GM12874 (cell line): ENCODE measurements around the gene PRRC1.

Source experiments
- TF ChIP-seq, protein P1 (sequence below): IDR thresholded peaks from 2 replicates; pipeline ENCODE4 v1.5.1; 2011; ENCODE audit warnings: low read depth, mild to moderate bottlenecking, control low read depth, low read length, moderate library complexity; ENCODE audit not compliant: insufficient read depth

PRRC1 gene

DNA sequence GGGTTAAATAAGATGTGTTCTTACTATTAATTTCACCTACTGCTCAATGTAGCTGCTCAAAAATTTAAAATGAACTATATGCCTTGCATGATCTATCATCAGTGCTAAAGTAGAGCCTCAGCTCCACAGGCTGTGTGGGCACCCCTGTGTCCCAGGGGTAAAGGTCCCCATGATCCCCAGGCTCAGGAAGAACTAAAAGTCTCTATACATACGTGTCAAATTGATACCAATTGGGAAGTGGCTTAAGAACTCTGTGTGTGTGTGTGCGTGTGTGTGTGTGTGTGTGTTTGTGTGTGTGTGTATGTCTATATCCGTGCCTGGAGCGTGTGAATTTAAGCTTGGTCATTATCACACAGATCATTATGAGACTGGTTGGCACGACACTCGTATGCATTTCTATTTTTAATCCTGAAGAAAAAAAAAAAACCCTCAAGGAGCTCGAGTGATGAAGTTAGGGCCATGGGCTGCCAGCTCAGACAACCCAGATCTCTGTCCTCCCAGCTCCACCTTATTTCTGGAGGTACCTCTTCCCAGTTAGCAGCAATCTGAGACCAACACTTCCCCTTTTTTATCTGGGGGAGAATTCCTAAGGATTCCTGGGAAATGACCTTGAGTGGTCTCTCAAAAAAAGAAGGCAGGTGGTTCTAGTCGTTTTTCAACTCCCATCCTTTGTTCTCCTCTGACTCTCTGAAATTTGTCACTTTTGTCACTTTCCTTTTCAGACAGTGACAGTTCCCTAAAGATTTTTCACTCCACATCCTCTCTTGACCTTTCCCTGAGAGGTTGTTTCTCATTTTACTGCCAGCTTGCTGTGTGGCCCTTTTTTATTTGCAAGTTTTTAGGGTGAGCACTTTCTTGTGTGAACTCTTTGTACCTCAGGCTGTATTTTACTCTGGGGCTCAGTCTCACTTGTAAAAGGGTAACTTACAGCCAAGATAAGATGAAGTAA, 85.7 kb downstream of the PRRC1 start:
- TF ChIP-seq, protein P1, sequence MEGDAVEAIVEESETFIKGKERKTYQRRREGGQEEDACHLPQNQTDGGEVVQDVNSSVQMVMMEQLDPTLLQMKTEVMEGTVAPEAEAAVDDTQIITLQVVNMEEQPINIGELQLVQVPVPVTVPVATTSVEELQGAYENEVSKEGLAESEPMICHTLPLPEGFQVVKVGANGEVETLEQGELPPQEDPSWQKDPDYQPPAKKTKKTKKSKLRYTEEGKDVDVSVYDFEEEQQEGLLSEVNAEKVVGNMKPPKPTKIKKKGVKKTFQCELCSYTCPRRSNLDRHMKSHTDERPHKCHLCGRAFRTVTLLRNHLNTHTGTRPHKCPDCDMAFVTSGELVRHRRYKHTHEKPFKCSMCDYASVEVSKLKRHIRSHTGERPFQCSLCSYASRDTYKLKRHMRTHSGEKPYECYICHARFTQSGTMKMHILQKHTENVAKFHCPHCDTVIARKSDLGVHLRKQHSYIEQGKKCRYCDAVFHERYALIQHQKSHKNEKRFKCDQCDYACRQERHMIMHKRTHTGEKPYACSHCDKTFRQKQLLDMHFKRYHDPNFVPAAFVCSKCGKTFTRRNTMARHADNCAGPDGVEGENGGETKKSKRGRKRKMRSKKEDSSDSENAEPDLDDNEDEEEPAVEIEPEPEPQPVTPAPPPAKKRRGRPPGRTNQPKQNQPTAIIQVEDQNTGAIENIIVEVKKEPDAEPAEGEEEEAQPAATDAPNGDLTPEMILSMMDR = no peak
